Stimulated activated CD4-positive, alpha-beta T cell treated with anti-CD3 and anti-CD28 coated beads, Interleukin-1b, Interleukin-23, amount 100 ng/mL, for 4 hours (primary cell): ENCODE data around the gene NADSYN1.
A peak's percentile ranks its signal among the peaks of the same experiment; 100 is the strongest.
"Not testable (repeated sequence)": the region's sequence is repeated elsewhere in the genome, so short reads cannot be mapped to it uniquely, and the experiment has no call there.

ENCODE experiments used
- DNase-seq, 2 donors: peaks; one replicate each; pipeline ENCODE4 v3.0.0-alpha.2; 2020; ENCODE audit warnings: low read depth in 2 of 2

NADSYN1 gene

GRCh38 chr11:71453037-71453917, at the start of gene NADSYN1:
TSS of gene NADSYN1 (plus strand) at chr11:71453203. CDS start at chr11:71453297, 94 bp downstream.
- peak; percentile 90 to 96 for DNase-seq

GRCh38 chr11:71404209-71404608, 48.8 kb upstream of the NADSYN1 start:
- DNase-seq: no peak

DNA sequence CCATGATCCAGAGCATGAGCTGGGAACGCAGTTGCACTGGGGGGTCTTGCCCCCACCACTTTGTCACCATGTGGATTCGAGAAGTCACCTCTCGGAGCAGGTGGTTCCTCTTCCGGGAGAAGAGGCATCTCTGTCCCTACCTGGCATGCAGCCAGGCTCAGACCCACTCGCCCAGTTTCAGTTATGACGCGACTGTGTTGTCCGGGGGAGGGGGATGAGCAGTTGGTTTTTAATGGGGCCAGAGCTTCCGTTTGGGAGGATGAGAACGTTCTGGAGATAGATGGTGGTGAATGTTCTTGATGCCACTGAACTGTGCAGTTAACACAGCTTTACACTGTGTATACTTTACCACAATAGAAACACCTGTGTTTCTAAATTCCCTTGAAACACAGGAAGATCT, 46.3 kb upstream of the NADSYN1 start:
- no peak for DNase-seq

DNA sequence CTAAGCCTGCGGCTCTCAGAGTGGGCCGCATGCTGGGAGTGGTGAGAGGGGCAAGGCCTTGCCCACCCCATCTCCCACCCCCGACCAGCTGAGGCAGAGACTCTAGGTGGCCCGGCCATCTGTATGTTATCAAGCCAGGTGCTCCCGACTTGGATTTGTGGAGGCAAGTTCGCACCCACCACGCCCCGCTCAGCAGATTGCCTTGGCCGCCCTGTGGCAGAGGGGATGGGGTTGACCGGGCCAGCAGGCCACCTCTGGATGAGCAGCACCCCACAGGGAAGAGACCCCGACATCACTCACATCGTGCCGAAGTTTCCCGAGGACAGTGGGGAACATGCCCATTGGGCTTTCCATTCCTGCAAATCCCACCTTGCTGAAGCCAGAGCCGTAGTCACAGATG, 45.6 kb upstream of the NADSYN1 start:
- DNase-seq: no peak

DNA sequence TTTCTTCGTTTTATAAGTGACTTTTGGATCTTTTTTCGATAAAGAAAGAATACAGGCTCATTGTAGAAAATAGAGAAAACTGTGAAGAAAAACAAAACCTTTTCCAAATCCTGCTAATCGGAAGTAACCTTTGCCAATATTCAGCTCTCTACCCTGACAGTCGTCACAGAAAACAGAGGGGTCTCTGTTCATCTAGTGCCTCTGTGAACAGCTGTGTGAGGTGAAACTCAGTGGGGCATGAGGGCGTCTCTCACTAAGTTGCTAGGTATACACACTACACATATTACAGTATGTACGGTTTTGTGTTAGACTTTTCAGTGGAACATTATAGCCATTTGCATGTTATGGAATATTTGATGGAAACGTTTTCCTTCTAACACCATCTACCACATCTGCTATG, 44.2 kb upstream of the NADSYN1 start:
- no peak for DNase-seq

DNA sequence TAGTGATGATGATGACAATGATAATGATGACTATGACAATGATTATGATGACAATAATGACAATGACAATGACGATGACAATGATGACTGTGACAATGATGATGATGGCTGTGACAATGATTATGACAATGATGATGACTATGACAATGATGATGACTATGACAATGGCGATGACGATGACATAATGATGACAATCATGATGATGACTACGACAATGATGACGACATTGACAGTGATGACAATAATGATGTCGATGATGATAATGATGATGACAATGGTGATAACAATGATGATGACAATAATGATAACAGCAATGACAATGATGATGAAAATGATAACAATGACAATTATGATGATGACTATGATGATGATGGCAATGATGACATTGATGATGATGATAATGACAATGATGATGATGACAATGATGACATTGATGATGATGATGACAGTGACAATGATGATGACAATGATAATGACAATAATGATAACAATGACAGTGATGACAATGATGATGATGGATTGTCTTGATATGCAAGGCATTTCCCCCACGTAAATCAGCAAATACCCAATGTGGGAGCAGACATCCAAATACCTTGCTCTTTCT, 42.5 kb upstream of the NADSYN1 start:
- no peak for DNase-seq

DNA sequence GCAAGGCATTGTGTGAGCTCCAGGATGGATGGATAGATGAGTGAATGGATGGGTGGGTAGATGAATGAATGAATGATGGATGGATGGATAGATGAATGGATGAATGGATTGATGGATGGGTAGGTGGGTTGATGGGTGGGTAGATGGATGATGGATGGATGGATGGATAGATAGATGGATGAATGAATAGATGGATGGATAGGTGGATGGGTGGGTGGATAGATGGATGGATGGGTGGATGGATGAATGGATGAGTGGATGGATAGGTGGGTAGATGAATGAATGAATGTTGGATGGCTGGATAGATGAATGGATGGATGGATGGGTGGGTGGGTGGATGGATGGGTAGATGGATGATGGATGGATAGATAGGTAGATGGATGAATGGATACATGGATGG, 38.4 kb upstream of the NADSYN1 start:
- DNase-seq: no peak

DNA sequence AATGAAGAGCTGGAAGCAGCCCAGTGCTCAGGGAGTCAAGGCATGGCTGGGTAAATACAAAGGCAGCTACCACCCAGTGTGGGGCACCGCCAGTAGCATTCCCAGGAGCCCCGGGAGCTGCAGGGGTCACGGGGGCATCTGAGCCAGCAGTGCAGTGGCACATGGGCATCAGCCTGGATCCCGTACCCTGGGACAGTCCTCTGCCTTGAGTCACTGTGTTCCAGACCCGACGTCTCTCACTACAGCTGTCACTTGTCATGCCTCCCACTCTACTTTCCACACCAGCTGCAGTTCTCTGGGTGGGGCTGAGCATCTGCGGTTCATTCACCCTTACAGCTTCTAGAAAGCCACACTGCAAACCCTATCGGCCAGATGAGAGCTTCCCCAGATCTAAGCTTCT, 34.4 kb upstream of the NADSYN1 start:
- DNase-seq: no peak

DNA sequence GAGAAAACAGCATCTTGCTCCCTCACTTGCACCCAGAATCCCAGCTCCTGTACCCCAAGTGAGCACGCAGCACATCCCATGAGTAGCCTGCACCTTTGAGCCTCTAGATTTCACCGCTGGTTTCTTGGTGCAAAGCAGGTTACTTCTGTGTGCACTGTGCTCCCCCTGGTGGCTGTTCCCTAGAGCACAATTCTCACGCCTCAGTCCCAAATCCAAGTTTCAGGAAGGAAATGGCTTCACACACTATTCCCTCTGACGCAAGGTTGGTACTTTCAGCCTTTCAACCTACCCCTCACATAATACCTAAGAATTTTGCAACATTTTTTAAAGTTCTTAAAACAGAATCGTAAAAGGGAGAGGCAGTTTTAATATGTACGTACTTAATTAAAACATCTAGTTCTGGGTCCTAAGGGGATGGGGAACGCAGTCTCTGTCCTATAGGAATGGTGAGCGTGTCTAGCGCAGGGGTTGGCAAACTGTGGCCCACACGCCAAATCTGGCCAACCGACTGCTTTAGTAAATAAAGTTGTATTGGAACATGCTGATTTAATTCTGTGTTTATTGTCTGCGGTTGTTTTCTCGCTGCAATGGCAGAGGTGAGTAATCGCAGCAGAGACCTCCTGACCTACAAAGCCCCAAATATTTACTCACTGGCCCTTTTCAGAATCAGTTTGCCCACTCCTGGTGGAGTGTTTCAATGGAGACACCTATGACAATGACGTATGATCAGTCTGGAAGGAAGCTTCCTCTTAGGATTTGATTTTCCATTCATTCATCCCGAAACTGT, 32.4 kb upstream of the NADSYN1 start:
- no peak for DNase-seq

DNA sequence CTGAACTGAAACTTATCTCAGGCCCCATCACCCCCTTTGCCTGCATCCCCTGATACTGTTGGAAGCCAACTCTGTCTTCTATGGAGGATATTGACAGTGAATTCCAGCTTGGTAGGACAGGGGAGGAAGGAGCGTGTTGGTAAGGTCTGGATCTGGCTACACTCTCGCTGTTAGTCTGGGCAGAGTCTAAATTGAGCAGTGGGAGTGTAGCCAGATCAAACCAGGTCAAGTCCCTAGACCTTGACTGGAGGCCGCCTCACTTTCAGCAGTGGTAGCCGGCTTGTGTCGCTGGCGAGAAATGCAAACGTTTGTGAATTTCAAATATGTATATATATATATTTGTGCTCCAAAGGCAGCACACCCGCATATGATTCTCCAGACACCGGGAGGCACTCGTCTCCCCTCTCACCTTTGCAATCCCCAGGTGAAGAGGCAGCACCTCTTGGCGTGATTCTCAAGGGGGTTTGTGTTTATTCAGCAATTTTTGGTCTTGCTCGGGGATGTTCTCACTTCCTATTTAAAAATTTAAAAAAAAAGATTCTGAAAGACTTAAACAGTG, 31.5 kb upstream of the NADSYN1 start:
- DNase-seq: no peak

DNA sequence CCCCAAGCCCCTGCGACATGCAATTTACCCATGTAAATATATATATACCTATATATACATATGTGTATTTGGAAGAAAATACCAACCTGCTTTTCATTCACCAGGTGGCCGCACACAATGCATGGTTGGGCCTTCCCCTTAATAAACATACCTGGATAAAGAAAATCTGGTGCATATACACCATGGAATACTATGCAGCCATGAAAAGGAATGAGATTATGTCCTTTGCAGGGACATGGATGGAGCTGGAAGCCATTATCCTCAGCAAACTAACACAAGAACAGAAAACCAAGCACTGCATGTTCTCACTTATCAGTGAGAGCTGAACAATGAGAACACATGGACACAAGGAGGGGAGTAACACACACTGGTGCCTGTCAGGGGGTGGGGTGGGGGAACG, 30.7 kb upstream of the NADSYN1 start:
- not testable (repeated sequence) for DNase-seq

GRCh38 chr11:71423181-71423790, 29.7 kb upstream of the NADSYN1 start:
- no peak for DNase-seq

DNA sequence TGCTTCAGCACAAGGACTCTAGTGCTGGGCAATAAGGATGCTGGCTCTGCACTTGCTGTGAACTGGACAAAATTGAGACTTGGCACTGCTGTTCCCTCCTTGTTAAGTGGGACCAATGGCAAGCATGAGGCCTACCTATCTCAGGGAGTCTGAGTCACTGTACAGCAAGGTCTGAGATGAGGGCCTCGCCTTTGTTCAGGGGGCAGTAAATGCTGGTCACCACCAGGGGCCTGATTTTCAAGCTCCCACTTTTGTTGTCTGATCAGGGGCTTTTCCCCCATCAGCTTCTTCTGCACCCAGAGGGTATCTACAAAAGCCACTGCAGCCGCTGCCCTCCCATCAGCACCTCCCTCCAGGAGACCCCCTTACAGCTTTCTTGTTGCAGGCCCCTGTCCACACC, 27.6 kb upstream of the NADSYN1 start:
- no peak for DNase-seq

- no peak for DNase-seq
These were observed 27.1 kb upstream of the NADSYN1 start for GRCh38 chr11:71425860-71426259.

DNA sequence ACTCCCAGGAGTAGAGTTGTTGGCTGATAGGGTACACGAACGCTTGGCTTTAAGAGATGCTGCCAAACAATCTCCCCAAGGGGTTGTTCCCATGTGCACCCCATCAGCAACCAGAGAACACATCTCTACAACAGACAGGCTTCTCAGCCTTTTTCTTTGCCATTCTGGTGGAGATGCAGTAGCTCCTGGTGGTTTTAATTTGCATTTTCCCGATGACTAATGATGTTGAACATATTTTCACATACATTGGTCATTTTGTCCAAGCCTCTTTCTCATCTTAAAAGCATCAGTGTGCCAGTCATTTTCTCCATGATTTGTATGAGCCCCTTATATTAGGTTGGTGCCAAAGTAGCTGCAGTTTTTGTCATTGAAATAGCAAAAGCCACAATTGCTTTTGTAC, 26.6 kb upstream of the NADSYN1 start:
- DNase-seq: no peak

- DNase-seq: no peak
These were observed 24.1 kb upstream of the NADSYN1 start for GRCh38 chr11:71428861-71429435.

DNA sequence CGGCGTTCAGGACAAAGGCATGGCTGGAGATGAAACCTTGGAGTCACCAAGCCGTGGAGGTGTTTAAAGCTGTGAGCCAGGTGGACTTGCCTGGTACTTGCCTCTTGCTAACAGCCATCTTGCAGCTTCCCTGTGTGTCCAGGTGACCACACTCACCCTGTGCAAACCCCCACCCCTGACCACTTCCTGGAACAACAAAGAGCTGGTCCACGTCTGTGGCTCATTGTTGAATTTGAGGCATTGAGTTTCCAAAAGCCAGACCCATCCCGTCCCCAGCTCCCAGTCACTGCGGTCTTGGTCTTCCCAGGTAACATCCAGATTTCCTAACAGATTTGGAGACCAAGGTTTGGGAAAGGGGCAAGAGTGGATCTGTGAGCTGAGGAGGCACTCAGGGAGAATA, 23.3 kb upstream of the NADSYN1 start:
- no peak for DNase-seq

GRCh38 chr11:71430166-71430565, 22.8 kb upstream of the NADSYN1 start:
- no peak for DNase-seq

- DNase-seq: no peak
These were observed 21.7 kb upstream of the NADSYN1 start for GRCh38 chr11:71431271-71431670.

GRCh38 chr11:71432761-71433647, 20.0 kb upstream of the NADSYN1 start:
- no peak for DNase-seq
